ENCODE data around the gene ELMO2. TPM values are rescaled to one million over a fixed set of nuclear protein-coding genes. Genes with fewer than 3 reads are reported as not detected.
A peak's percentile ranks its signal among the peaks of the same experiment; 100 is the strongest.

ELMO2 gene
- total and polyA plus RNA-seq, 2 of the 4 experiments (the other 2 are of a cell fraction) = 29.2 to 52.7 TPM

GRCh38 chr20:46375771-46376170 is 30.6 kb downstream of the ELMO2 start:
- BruUV-seq (replicated peaks) = no TSS peak
- ATAC-seq (ENCODE audit: low read depth) = peak; percentile 48
- dilution Hi-C loops (cut with HindIII; ENCODE audit: low sequenced_read_pairs, unreplicated experiment) = no loop called here
- ChIA-PET CTCF (interaction anchor here (0.5 kb wide), 1 partner anchor 1369 kb away, joined by 3 read pairs; no protein-coding TSS in a partner anchor), POLR2A (ENCODE audit: unreplicated experiment) (no interaction called here)
- Histone ChIP-seq H2BK20ac (ENCODE audit: low read depth, low read length) (no peak overlapping the region), H4K8ac (ENCODE audit: low read depth in 2 of 2, low read length in 2 of 2) (no peak overlapping the region), H3K27ac (ENCODE audit: insufficient read depth, low read length) (no peak overlapping the region), H3K14ac (replicated peaks; ENCODE audit: low read depth, low read length) (no peak overlapping the region), H3K56ac (ENCODE audit: extremely low read depth, insufficient read depth, low read length) (no peak overlapping the region), H3K4me2 (ENCODE audit: low read depth, low read length) (no peak overlapping the region), H3K27me3 (ENCODE audit: control insufficient read depth, insufficient read depth, low read length) (no peaks in the 10 kb centered on the region), H2BK15ac (ENCODE audit: low read depth, low read length) (no peak overlapping the region), H4K91ac (ENCODE audit: insufficient read depth, low read depth, low read length) (no peak overlapping the region), H3K4me3 (ENCODE audit: insufficient read depth, low read depth, low read length) (no peak overlapping the region), H2BK120ac (ENCODE audit: low read depth, low read length) (no peak overlapping the region), H3K4me1 (ENCODE audit: control insufficient read depth, insufficient read depth, low read length) (no peaks in the 10 kb centered on the region), H3K79me1 (ENCODE audit: low read depth in 1 of 2, low read length in 2 of 2) (peaks cover 0 to 5% of the 10 kb centered on the region in 2 experiments; a peak in 2 of 4 replicates), H2AFZ (replicated peaks; ENCODE audit: low read length, poor library complexity) (no peak overlapping the region), H3K23ac (ENCODE audit: low read depth, low read length) (no peak overlapping the region), H3K9me3 (ENCODE audit: control insufficient read depth, insufficient read depth, low read length) (no peaks in the 10 kb centered on the region), H2AK5ac (ENCODE audit: low read depth, low read length) (no peak overlapping the region), H3K36me3 (ENCODE audit: control insufficient read depth, insufficient read depth, low read length) (peaks cover 59% of the 10 kb centered on the region), H2BK5ac (ENCODE audit: low read depth, low read length, poor library complexity, severe bottlenecking) (no peak overlapping the region), H3K4ac (ENCODE audit: low read depth, low read length) (no peak overlapping the region), H4K20me1 (ENCODE audit: insufficient read depth, low read length) (no peaks in the 10 kb centered on the region), H2AK9ac (replicated peaks; ENCODE audit: low read depth, low read length, poor library complexity) (no peak overlapping the region), H3K18ac (ENCODE audit: low read depth, low read length) (no peak overlapping the region), H3K9ac (ENCODE audit: low read depth, low read length) (no peak overlapping the region), H4K5ac (ENCODE audit: low read depth, low read length) (no peak overlapping the region), H3K9me1 (ENCODE audit: insufficient read depth, low read length) (peaks cover 2% of the 10 kb centered on the region; the same call in 1 of the 2 replicates)
- WGBS, 2 experiments (ENCODE audit: extremely low coverage in 2 of 2, insufficient read length in 1 of 2) = no CpG with 5 or more reads among the region's 5 CpGs
- in situ Hi-C loops (cut with MboI; ENCODE audit: low sequenced_read_pairs) = no loop called here
- intact Hi-C loops (cut with micrococcal nuclease) = no loop called here
- no peak for TF ChIP-seq MXI1 (IDR thresholded peaks at IDR 0.05; ENCODE audit: borderline replicate concordance, low read depth, low read length)
- TF ChIP-seq MAZ (IDR thresholded peaks at IDR 0.05; ENCODE audit: borderline replicate concordance, low read depth, low read length) = no peak
- no peak for TF ChIP-seq CHD1 (IDR thresholded peaks at IDR 0.05; ENCODE audit: low read depth, low read length)
- no peak for TF ChIP-seq NFE2L2 (IDR thresholded peaks at IDR 0.05; ENCODE audit: low read depth, low read length)
- TF ChIP-seq FOS (IDR thresholded peaks at IDR 0.05; ENCODE audit: low read depth, low read length) = no peak
- no peak for TF ChIP-seq MAFK (IDR thresholded peaks at IDR 0.05; ENCODE audit: low read depth, low read length)
- TF ChIP-seq SMC3 (IDR thresholded peaks at IDR 0.05; ENCODE audit: low read depth, low read length) = no peak
- TF ChIP-seq RFX5 (IDR thresholded peaks at IDR 0.05; ENCODE audit: low read depth, low read length) = no peak
- TF ChIP-seq RCOR1 (IDR thresholded peaks at IDR 0.05; ENCODE audit: insufficient replicate concordance, low read length) = no peak
- TF ChIP-seq BHLHE40 (IDR thresholded peaks at IDR 0.05; ENCODE audit: low read depth, low read length) = no peak
- TF ChIP-seq RAD21 (IDR thresholded peaks at IDR 0.05; ENCODE audit: low read length) = no peak
- TF ChIP-seq POLR2A (IDR thresholded peaks at IDR 0.05; ENCODE audit: low read depth, low read length) = no peak
- no peak for TF ChIP-seq ELK1 (IDR thresholded peaks at IDR 0.05; ENCODE audit: borderline replicate concordance, low read depth, low read length)
- peak; percentile 39 for DNase-seq
